ENCODE data around the gene MAP1LC3B.

DNA sequence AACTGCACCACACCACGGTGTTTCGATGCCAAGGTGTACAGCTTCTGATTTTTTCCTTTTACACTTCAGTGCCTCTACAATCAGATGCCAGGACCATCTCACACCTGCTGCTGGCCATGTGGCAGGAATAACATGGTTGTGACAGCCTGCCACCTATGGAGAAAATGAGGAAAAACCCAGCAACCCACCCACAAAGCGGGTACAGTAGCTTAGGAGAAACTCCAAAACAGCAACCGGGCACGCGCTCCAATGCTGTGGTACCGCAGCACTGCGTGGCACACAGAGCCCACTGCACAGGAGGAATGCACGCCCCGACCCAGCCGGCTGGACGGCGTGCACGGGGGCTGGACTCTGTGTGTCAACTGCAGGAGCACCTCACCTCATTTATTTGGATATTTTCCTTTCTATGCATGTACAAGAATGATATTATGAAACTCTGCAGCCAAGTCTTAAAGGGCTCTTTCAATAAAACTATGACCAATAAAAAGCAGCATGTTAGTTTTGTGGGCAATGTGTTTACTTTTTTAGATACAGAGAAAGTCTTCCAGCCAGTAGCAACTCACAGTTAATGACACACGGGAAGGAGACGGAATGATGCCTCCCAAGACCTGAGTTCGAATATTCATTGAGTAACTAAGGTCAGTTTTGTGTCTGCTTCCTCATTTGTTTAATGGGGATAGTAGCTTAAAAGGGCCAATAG is 45.9 kb downstream of the MAP1LC3B start:
- TF ChIP-seq, protein P1, sequence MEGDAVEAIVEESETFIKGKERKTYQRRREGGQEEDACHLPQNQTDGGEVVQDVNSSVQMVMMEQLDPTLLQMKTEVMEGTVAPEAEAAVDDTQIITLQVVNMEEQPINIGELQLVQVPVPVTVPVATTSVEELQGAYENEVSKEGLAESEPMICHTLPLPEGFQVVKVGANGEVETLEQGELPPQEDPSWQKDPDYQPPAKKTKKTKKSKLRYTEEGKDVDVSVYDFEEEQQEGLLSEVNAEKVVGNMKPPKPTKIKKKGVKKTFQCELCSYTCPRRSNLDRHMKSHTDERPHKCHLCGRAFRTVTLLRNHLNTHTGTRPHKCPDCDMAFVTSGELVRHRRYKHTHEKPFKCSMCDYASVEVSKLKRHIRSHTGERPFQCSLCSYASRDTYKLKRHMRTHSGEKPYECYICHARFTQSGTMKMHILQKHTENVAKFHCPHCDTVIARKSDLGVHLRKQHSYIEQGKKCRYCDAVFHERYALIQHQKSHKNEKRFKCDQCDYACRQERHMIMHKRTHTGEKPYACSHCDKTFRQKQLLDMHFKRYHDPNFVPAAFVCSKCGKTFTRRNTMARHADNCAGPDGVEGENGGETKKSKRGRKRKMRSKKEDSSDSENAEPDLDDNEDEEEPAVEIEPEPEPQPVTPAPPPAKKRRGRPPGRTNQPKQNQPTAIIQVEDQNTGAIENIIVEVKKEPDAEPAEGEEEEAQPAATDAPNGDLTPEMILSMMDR (IDR thresholded peaks at IDR 0.05): no peak
- no peak for TF ChIP-seq POLR2A (IDR thresholded peaks at IDR 0.05)
